ENCODE data around the gene STAT6.
A peak's percentile ranks its signal among the peaks of the same experiment; 100 is the strongest.

GRCh38 chr12:57090924-57091637 lies 20.1 kb downstream of the STAT6 start:
- no peak for TF ChIP-seq POLR2A (IDR thresholded peaks at IDR 0.05)
- TF ChIP-seq, protein P1, sequence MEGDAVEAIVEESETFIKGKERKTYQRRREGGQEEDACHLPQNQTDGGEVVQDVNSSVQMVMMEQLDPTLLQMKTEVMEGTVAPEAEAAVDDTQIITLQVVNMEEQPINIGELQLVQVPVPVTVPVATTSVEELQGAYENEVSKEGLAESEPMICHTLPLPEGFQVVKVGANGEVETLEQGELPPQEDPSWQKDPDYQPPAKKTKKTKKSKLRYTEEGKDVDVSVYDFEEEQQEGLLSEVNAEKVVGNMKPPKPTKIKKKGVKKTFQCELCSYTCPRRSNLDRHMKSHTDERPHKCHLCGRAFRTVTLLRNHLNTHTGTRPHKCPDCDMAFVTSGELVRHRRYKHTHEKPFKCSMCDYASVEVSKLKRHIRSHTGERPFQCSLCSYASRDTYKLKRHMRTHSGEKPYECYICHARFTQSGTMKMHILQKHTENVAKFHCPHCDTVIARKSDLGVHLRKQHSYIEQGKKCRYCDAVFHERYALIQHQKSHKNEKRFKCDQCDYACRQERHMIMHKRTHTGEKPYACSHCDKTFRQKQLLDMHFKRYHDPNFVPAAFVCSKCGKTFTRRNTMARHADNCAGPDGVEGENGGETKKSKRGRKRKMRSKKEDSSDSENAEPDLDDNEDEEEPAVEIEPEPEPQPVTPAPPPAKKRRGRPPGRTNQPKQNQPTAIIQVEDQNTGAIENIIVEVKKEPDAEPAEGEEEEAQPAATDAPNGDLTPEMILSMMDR (IDR thresholded peaks at IDR 0.05) = peak in 1 of 12 donors; percentile 5

Data from heart left ventricle (tissue), 13 donors.